OCI-LY3 (cell line): Measurements from ENCODE around the gene ACACB.

Experiments
- H2AFZ ChIP-seq: fragments of 200-600, 300-600 bp; shearing (Covaris generic); 2 replicates; pipeline ENCODE4 v1.6.0; 2014; ENCODE audit warnings: antibody characterized with exemption, low read depth, low read length
- H3K27ac ChIP-seq: fragments of 200-600, 300-600 bp; sonication (generic); 2 replicates; pipeline ENCODE4 v1.5.1; 2014; ENCODE audit warnings: mild to moderate bottlenecking, low read length, moderate library complexity, mixed read lengths
- H3K27me3 ChIP-seq: fragments of 200-600, 300-600 bp; sonication (generic); 2 replicates; pipeline ENCODE4 v1.6.1; 2014; ENCODE audit warnings: low read depth, low read length, mixed read lengths
- H3K36me3 ChIP-seq: fragments of 200-600, 300-600 bp; sonication (generic); replicated peaks from 2 replicates; pipeline ENCODE3; 2014; ENCODE audit warnings: low read depth, low read length, mixed read lengths
- H3K4me1 ChIP-seq: fragments of 300-600, 200-600 bp; sonication (generic); 2 replicates; pipeline ENCODE4 v1.6.1; 2014; ENCODE audit warnings: low read length, mixed read lengths
- H3K4me2 ChIP-seq: fragments of 200-600, 300-600 bp; sonication (generic); 2 replicates; pipeline ENCODE4 v1.6.1; 2014; ENCODE audit warnings: low read length, mixed read lengths
- H3K4me3 ChIP-seq: fragments of 300-600, 200-600 bp; sonication (generic); 2 replicates; pipeline ENCODE4 v1.5.1; 2014; ENCODE audit warnings: antibody characterized with exemption, mild to moderate bottlenecking, low read length, moderate library complexity
- H3K79me2 ChIP-seq: fragments of 300-600, 200-600 bp; shearing (Covaris generic); 2 replicates; pipeline ENCODE4 v1.6.1; 2014; ENCODE audit warnings: mild to moderate bottlenecking, low read length, mixed read lengths
- H3K9ac ChIP-seq: fragments of 300-600, 200-600 bp; shearing (Covaris generic); 2 replicates; pipeline ENCODE4 v1.6.0; 2014; ENCODE audit warnings: mild to moderate bottlenecking, low read length, moderate library complexity
- H3K9me3 ChIP-seq: fragments of 200-600, 300-600 bp; shearing (Covaris generic); 2 replicates; pipeline ENCODE4 v1.6.1; 2014; ENCODE audit warnings: low read length, mixed read lengths; ENCODE audit not compliant: insufficient read depth
- H4K20me1 ChIP-seq: fragments of 200-600, 300-600 bp; sonication (generic); 2 replicates; pipeline ENCODE4 v1.6.1; 2016; ENCODE audit warnings: low read length, mixed read lengths; ENCODE audit not compliant: insufficient read depth
- CTCF ChIP-seq: fragments of 200-600, 300-600 bp; sonication (generic); IDR thresholded peaks from 2 replicates; pipeline ENCODE4 v1.5.1; 2014; ENCODE audit warnings: antibody characterized with exemption, low read length, low read depth
- EZH2phosphoT487 ChIP-seq: fragments of 200-600 bp; shearing (Covaris generic); IDR thresholded peaks from 2 replicates; pipeline ENCODE4 v1.6.1; 2018; ENCODE audit warnings: antibody characterized with exemption, mixed run types, low read depth

ACACB gene

GRCh38 chr12:109212460-109213115 lies 96.2 kb downstream of the ACACB start:
- Histone ChIP-seq H3K79me2 (no peaks in the 10 kb centered on the region), H3K4me2 (no peak overlapping the region), H3K9me3 (no peaks in the 10 kb centered on the region), H3K27me3 (no peaks in the 10 kb centered on the region), H3K4me1 (no peaks in the 10 kb centered on the region), H3K27ac (no peak overlapping the region), H3K4me3 (no peak overlapping the region), H3K36me3 (no peaks in the 10 kb centered on the region), H3K9ac (no peak overlapping the region), H2AFZ (no peak overlapping the region), H4K20me1 (no peaks in the 10 kb centered on the region)
- TF ChIP-seq CTCF (no peak), EZH2phosphoT487 (no peak)

- no peak overlapping the region for H3K9ac ChIP-seq
- H3K79me2 ChIP-seq, result no peaks in the 10 kb centered on the region
- H3K9me3 ChIP-seq, result no peaks in the 10 kb centered on the region
- H3K36me3 ChIP-seq, result no peaks in the 10 kb centered on the region
- H4K20me1 ChIP-seq, result no peaks in the 10 kb centered on the region
- no peaks in the 10 kb centered on the region for H3K4me1 ChIP-seq
- no peak overlapping the region for H3K27ac ChIP-seq
- H3K27me3 ChIP-seq, result no peaks in the 10 kb centered on the region
- no peak overlapping the region for H3K4me2 ChIP-seq
- TF ChIP-seq CTCF (no peak), EZH2phosphoT487 (no peak)
- H3K4me3 ChIP-seq, result no peak overlapping the region
- H2AFZ ChIP-seq, result no peak overlapping the region
Measured at GRCh38 chr12:109214131-109214530, 97.7 kb downstream of the ACACB start.

- no peak overlapping the region for H2AFZ ChIP-seq
- H3K4me1 ChIP-seq, result no peaks in the 10 kb centered on the region
- no peak overlapping the region for H3K4me2 ChIP-seq
- H3K9me3 ChIP-seq, result no peaks in the 10 kb centered on the region
- H3K9ac ChIP-seq, result no peak overlapping the region
- no peak overlapping the region for H3K4me3 ChIP-seq
- no peaks in the 10 kb centered on the region for H3K27me3 ChIP-seq
- H4K20me1 ChIP-seq, result no peaks in the 10 kb centered on the region
- H3K27ac ChIP-seq, result no peak overlapping the region
- no peak for TF ChIP-seq CTCF
- TF ChIP-seq EZH2phosphoT487, result no peak
- H3K36me3 ChIP-seq, result no peaks in the 10 kb centered on the region
- H3K79me2 ChIP-seq, result no peaks in the 10 kb centered on the region
Measured at GRCh38 chr12:109218996-109219395, 102.6 kb downstream of the ACACB start.

GRCh38 chr12:109219938-109220337 lies 103.6 kb downstream of the ACACB start:
- H3K36me3 ChIP-seq, result no peaks in the 10 kb centered on the region
- H3K9ac ChIP-seq, result no peak overlapping the region
- no peak overlapping the region for H3K4me3 ChIP-seq
- no peaks in the 10 kb centered on the region for H3K27me3 ChIP-seq
- no peaks in the 10 kb centered on the region for H3K9me3 ChIP-seq
- no peak overlapping the region for H3K4me2 ChIP-seq
- no peaks in the 10 kb centered on the region for H3K4me1 ChIP-seq
- no peak overlapping the region for H3K27ac ChIP-seq
- no peaks in the 10 kb centered on the region for H3K79me2 ChIP-seq
- TF ChIP-seq CTCF (no peak), EZH2phosphoT487 (no peak)
- no peaks in the 10 kb centered on the region for H4K20me1 ChIP-seq
- H2AFZ ChIP-seq, result no peak overlapping the region
